Endothelial cell of umbilical vein (primary cell): ENCODE results near the gene ARSJ. TPM values are rescaled to one million over a fixed set of nuclear protein-coding genes. Genes with fewer than 3 reads are reported as not detected.

Source experiments
- BruUV-seq: library from RNA; stranded (reverse); fragments of 400-500 nt; replicated peaks from 2 replicates; lab custom pipeline; 2021; lab: Mats Ljungman, UMichigan
- CTCF ChIA-PET: fragments of 300-600, 350-600 bp; sonication (Branson Sonifier 250); formaldehyde crosslinking; loops from one replicate; lab custom pipeline; 2021; ENCODE audit warnings: antibody characterized with exemption, inconsistent platforms; lab: Charles Lee
- POLR2A ChIA-PET: fragments of 300-600, 350-600 bp; sonication (Branson Sonifier 250); formaldehyde crosslinking; loops from one replicate; lab custom pipeline; 2021; ENCODE audit warnings: antibody characterized with exemption, inconsistent platforms; lab: Charles Lee
- DNase-seq: peaks from one replicate; pipeline ENCODE4 v3.0.0-alpha.2; 2011; ENCODE audit warnings: low read depth, low spot score
- FAIRE-seq: peaks from 2 replicates; lab custom pipeline; 2011; peaks lifted over from hg19 to GRCh38; lab: Jason Lieb, UNC
- H2AFZ ChIP-seq: 2 replicates; pipeline ENCODE4 v1.6.0; 2012; ENCODE audit warnings: low read depth, low read length, control low read depth, inconsistent platforms
- H3K27ac ChIP-seq: 2 replicates; pipeline ENCODE4 v1.5.1; 2011; ENCODE audit warnings: low read depth, mild to moderate bottlenecking, control low read depth, low read length, moderate library complexity; ENCODE audit not compliant: insufficient read depth
- H3K27me3 ChIP-seq, 2 experiments: 2 replicates each; pipeline versions ENCODE4 v1.6.0 to v1.6.1; 2011; ENCODE audit warnings: low read length in 2 of 2, mixed read lengths in 1 of 2; ENCODE audit not compliant: control insufficient read depth in 2 of 2, insufficient read depth in 2 of 2
- H3K36me3 ChIP-seq, 2 experiments: 2 replicates in 1 of 2; 3 replicates in 1 of 2; pipeline ENCODE4 v1.5.1; 2011; ENCODE audit warnings: low read length in 2 of 2, mild to moderate bottlenecking in 1 of 2, moderate library complexity in 1 of 2; ENCODE audit not compliant: control insufficient read depth in 2 of 2, insufficient read depth in 2 of 2; ENCODE audit errors: extremely low read depth in 1 of 2
- H3K4me1 ChIP-seq: 3 replicates; pipeline ENCODE4 v1.5.1; 2011; ENCODE audit warnings: mild to moderate bottlenecking, low read length; ENCODE audit not compliant: control insufficient read depth, insufficient read depth; ENCODE audit errors: extremely low read depth
- H3K4me2 ChIP-seq: 2 replicates; pipeline ENCODE4 v1.6.1; 2011; ENCODE audit warnings: low read length, control low read depth, mixed read lengths; ENCODE audit not compliant: insufficient read depth
- H3K4me3 ChIP-seq, 3 experiments: fragments of 200-600 bp in 1 of 3; sonication (generic), shearing (Covaris generic) in 1 of 3; replicated peaks in 1 of 3; 2 replicates each; pipeline ENCODE4 v1.5.1; 2011 to 2016; ENCODE audit warnings: control low read depth in 3 of 3, low read length in 3 of 3, mild to moderate bottlenecking in 2 of 3, inconsistent platforms in 1 of 3, low read depth in 1 of 3, moderate library complexity in 1 of 3; ENCODE audit not compliant: insufficient read depth in 1 of 3
- H3K79me2 ChIP-seq: 2 replicates; pipeline ENCODE4 v1.6.0; 2012; ENCODE audit warnings: low read length, inconsistent platforms; ENCODE audit not compliant: control insufficient read depth, insufficient read depth
- H3K9ac ChIP-seq: replicated peaks from 2 replicates; pipeline ENCODE3; 2011; ENCODE audit warnings: low read length, control low read depth; ENCODE audit not compliant: insufficient read depth; ENCODE audit errors: extremely low read depth
- H3K9me1 ChIP-seq: replicated peaks from 3 replicates; pipeline ENCODE4 v1.6.0; 2011; ENCODE audit warnings: mild to moderate bottlenecking, low read length; ENCODE audit not compliant: control insufficient read depth, insufficient read depth; ENCODE audit errors: extremely low read depth
- H3K9me3 ChIP-seq: replicated peaks from 2 replicates; pipeline ENCODE4 v1.5.1; 2012; ENCODE audit warnings: low read length, inconsistent platforms; ENCODE audit not compliant: control insufficient read depth, insufficient read depth
- H4K20me1 ChIP-seq: replicated peaks from 2 replicates; pipeline ENCODE3; 2011; ENCODE audit warnings: mild to moderate bottlenecking, low read length; ENCODE audit not compliant: control insufficient read depth, insufficient read depth; ENCODE audit errors: extremely low read depth
- EZH2 ChIP-seq: IDR thresholded peaks from 2 replicates; pipeline ENCODE4 v1.6.1; 2012; ENCODE audit warnings: borderline replicate concordance, low read depth, mild to moderate bottlenecking, moderate library complexity, low read length, inconsistent platforms; ENCODE audit not compliant: severe bottlenecking
- GATA2 ChIP-seq: IDR thresholded peaks from 2 replicates; pipeline ENCODE4 v1.7.0; 2011; ENCODE audit warnings: low read depth, mild to moderate bottlenecking, moderate library complexity, mixed read lengths, low read length; ENCODE audit not compliant: insufficient read length, insufficient read depth
- MYC ChIP-seq: IDR thresholded peaks from one replicate; pipeline ENCODE4 v1.6.1; 2011; ENCODE audit warnings: mild to moderate bottlenecking, low read depth, low read length
- POLR2A ChIP-seq: IDR thresholded peaks from 2 replicates; pipeline ENCODE4 v1.6.1; 2012; ENCODE audit warnings: low read depth, mild to moderate bottlenecking, control low read depth, low read length
- POLR2AphosphoS5 ChIP-seq: IDR thresholded peaks from 2 replicates; pipeline ENCODE4 v1.6.1; 2012; ENCODE audit warnings: low read depth, mild to moderate bottlenecking, control low read depth, low read length, moderate library complexity; ENCODE audit not compliant: insufficient read depth
- dilution Hi-C: fragments of 300-500 bp; cut with MboI; formaldehyde crosslinking; loops from one replicate; pipeline ENCODE4 v1.15.0; 2019; ENCODE audit warnings: low sequenced_read_pairs; ENCODE audit not compliant: extremely low pct_ligation_motif_present
- intact Hi-C: fragments of 100-400 bp; cut with micrococcal nuclease; formaldehyde crosslinking; loops from one replicate; pipeline ENCODE4 v1.10.0; 2022
- polyA plus RNA-seq, 4 experiments: library from polyadenylated mRNA; depleted of rRNA in 3 of 4; stranded (reverse) in 3 of 4; unstranded in 1 of 4; fragments of >200 nt; gene quantifications; 2 replicates each; pipeline versions ENCODE4 v1.2.1 to v1.2.3, GENCODE V29; 2011 to 2012; ENCODE audit warnings: missing spikeins in 1 of 4
- total RNA-seq: library from RNA; stranded (reverse); gene quantifications from 2 replicates; pipeline ENCODE4 v1.2.3, GENCODE V29; 2021
- TF ChIP-seq, protein P1 (sequence below): IDR thresholded peaks from 2 replicates; pipeline ENCODE4 v1.6.1; 2011; ENCODE audit not compliant: insufficient read depth, insufficient read length
- TF ChIP-seq, protein P2 (sequence below), 2 donors: IDR thresholded peaks; 1 replicate in 1 of 2; 2 replicates in 1 of 2; pipeline ENCODE4 v1.5.1; 2011; ENCODE audit warnings: low read length in 2 of 2, mild to moderate bottlenecking in 2 of 2, moderate library complexity in 2 of 2, control low read depth in 1 of 2, inconsistent platforms in 1 of 2, low read depth in 1 of 2; ENCODE audit not compliant: insufficient read depth in 1 of 2; ENCODE audit errors: extremely low read depth in 1 of 2

The ARSJ gene
- total and polyA plus RNA-seq, 2 donors (not counting 3 experiments of a cell fraction or from before 2014, with no cell fraction given), result 21.9 to 50.0 TPM

DNA sequence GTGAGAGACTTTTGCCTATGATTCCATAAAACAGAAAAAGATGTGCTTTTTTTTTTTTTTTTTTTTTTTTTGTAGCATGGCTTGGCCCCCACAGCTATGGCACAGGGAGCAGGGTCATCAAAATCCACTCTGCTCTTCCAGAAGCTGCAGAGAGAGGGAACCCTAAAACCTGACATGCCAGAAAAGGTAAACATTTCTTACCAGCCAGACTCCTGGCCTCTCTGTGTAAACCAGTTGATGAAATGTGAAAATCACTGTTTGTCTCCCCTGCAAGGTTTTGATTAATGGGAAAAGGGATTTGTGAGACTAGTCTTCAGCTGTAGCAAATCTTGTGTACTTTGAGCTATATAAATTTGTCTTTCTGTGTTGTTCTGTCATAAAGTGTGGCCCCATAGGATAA, 105.9 kb downstream of the ARSJ start:
- no TSS peak for BruUV-seq
- dilution Hi-C loops (no loop called here), intact Hi-C loops (no loop called here)
- no peak for FAIRE-seq
- ChIA-PET CTCF (interaction anchor here (0.7 to 1.7 kb wide), 5 partner anchors 9 to 505 kb away, joined by 3 to 5 read pairs (median 3); no protein-coding TSS in a partner anchor), POLR2A (no interaction called here)
- Histone ChIP-seq H3K27ac (no peak overlapping the region), H3K9me3 (no peaks in the 10 kb centered on the region), H3K4me3 (no peak overlapping the region), H3K27me3 (no peaks in the 10 kb centered on the region), H3K9me1 (no peaks in the 10 kb centered on the region), H3K4me1 (no peaks in the 10 kb centered on the region), H3K4me2 (no peak overlapping the region), H3K9ac (no peak overlapping the region), H2AFZ (no peak overlapping the region), H3K79me2 (no peaks in the 10 kb centered on the region), H3K36me3 (no peaks in the 10 kb centered on the region), H4K20me1 (no peaks in the 10 kb centered on the region)
- DNase-seq, result no peak
- no peak for TF ChIP-seq GATA2

DNA sequence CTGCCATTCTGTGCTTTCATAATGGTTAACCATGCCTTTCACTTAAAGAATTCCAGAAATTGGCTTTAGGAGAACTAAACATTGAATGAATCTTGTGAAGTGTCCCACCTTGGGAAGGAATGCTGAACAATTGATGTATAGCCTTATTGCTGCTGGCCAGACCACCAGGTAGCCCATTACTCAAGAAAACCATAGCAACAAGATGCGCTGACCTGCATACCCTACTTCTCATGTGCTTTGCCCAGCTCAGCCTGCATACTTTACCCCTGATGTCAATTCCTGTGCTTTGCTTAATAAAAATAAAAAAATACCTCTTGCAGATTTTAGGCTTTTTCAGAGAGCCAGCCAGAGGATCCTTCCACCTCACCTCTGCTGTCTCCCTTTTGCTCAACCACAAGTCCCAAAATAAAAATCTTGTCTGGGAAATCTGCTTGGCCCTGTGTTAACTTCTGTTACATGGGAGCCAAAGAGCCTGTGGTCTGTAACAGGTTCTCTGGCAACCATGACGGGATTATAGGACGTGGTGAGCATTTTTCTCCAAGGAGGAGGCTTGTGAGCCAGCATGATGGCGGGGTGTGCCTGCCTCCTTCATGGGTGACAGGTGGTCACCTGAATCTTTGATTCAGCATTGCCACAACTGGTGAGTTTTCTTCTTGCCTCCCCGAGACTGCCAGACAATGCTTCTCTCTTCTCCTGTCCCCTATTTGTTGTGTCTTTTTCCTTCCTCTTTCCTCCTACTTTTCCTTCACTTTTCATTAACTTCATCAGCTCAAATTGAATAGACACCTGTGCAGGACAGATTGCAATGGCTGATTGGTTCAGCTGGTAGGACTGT, 106.8 kb downstream of the ARSJ start:
- Histone ChIP-seq H3K27ac (no peak overlapping the region), H3K4me3 (no peak overlapping the region), H3K9ac (no peak overlapping the region), H2AFZ (no peak overlapping the region), H3K4me1 (no peaks in the 10 kb centered on the region), H3K4me2 (no peak overlapping the region), H3K27me3 (no peaks in the 10 kb centered on the region), H4K20me1 (no peaks in the 10 kb centered on the region), H3K9me3 (no peaks in the 10 kb centered on the region), H3K9me1 (no peaks in the 10 kb centered on the region), H3K36me3 (no peaks in the 10 kb centered on the region), H3K79me2 (no peaks in the 10 kb centered on the region)
- dilution Hi-C loops, result no loop called here
- FAIRE-seq, result no peak
- CTCF ChIA-PET, result interaction anchor here (0.7 to 1.4 kb wide), 2 partner anchors 10 to 261 kb away, joined by 3 to 4 read pairs; no protein-coding TSS in a partner anchor
- POLR2A ChIA-PET, result no interaction called here
- BruUV-seq, result no TSS peak
- TF ChIP-seq, protein P1, sequence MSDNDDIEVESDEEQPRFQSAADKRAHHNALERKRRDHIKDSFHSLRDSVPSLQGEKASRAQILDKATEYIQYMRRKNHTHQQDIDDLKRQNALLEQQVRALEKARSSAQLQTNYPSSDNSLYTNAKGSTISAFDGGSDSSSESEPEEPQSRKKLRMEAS, result no peak
- TF ChIP-seq POLR2A (no peak), MYC (no peak), EZH2 (no peak), POLR2AphosphoS5 (no peak)
- TF ChIP-seq, protein P2, sequence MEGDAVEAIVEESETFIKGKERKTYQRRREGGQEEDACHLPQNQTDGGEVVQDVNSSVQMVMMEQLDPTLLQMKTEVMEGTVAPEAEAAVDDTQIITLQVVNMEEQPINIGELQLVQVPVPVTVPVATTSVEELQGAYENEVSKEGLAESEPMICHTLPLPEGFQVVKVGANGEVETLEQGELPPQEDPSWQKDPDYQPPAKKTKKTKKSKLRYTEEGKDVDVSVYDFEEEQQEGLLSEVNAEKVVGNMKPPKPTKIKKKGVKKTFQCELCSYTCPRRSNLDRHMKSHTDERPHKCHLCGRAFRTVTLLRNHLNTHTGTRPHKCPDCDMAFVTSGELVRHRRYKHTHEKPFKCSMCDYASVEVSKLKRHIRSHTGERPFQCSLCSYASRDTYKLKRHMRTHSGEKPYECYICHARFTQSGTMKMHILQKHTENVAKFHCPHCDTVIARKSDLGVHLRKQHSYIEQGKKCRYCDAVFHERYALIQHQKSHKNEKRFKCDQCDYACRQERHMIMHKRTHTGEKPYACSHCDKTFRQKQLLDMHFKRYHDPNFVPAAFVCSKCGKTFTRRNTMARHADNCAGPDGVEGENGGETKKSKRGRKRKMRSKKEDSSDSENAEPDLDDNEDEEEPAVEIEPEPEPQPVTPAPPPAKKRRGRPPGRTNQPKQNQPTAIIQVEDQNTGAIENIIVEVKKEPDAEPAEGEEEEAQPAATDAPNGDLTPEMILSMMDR (IDR thresholded peaks at IDR 0.05; ENCODE audit: extremely low read depth in 1 of 2, insufficient read depth in 1 of 2, low read depth in 1 of 2, low read length in 2 of 2), result no peak
- DNase-seq, result no peak
- intact Hi-C loops, result no loop called here
